Measurements from ENCODE around the gene GNE.

- no peak for TF ChIP-seq CTCF (IDR thresholded peaks at IDR 0.05 in 8 of 11, conservative IDR thresholded peaks at IDR 0.05 in 3 of 11)
- no peak for TF ChIP-seq POLR2A (IDR thresholded peaks at IDR 0.05)
Observed at GRCh38 chr9:36165826-36166167, 92.5 kb downstream of the GNE start.

Data from spleen (tissue), 7 donors.